GM12878 (cell line): ENCODE data around the gene INHBA. TPM values are rescaled to one million over a fixed set of nuclear protein-coding genes. Genes with fewer than 3 reads are reported as not detected.

Experiments
- ATAC-seq: fragments of 200-7000 bp; cut with Tn5 transposase; 3 replicates; pipeline ENCODE4 v1.9.1; 2020; ENCODE audit warnings: mild to moderate bottlenecking, moderate library complexity
- BruUV-seq: library from RNA; stranded (reverse); fragments of 400-500 nt; replicated peaks from 2 replicates; lab custom pipeline; 2021; lab: Mats Ljungman, UMichigan
- CTCF ChIA-PET: fragments of 300-600 bp; sonication (Branson Sonifier 250); formaldehyde crosslinking; extraction: SDS; loops from one replicate; lab custom pipeline; 2021; ENCODE audit warnings: inconsistent platforms; lab: Yijun Ruan, JAX
- POLR2A ChIA-PET: fragments of 350-600 bp; formaldehyde crosslinking; extraction: SDS; loops from one replicate; lab custom pipeline; 2021; ENCODE audit warnings: inconsistent platforms; lab: Charles Lee
- RAD21 ChIA-PET: fragments of 300-600 bp; sonication (Branson Sonifier 250); formaldehyde crosslinking; loops from one replicate; lab custom pipeline; 2023; ENCODE audit warnings: antibody characterized with exemption; ENCODE audit not compliant: unreplicated experiment; lab: Charles Lee
- SMC1A ChIA-PET: fragments of 300-600 bp; sonication (Branson Sonifier 250); formaldehyde crosslinking; loops from one replicate; lab custom pipeline; 2023; ENCODE audit not compliant: unreplicated experiment, uncharacterized antibody; lab: Charles Lee
- DNase-seq: peaks from one replicate; pipeline ENCODE4 v3.0.0-alpha.2; 2011; ENCODE audit warnings: low read depth, low spot score
- FAIRE-seq: peaks from 3 replicates; lab custom pipeline; 2011; peaks lifted over from hg19 to GRCh38; lab: Jason Lieb, UNC
- H2AFZ ChIP-seq: 2 replicates; pipeline ENCODE4 v1.6.0; 2011; ENCODE audit warnings: low read depth, low read length, control low read depth; ENCODE audit not compliant: control insufficient read depth
- H3K27ac ChIP-seq: 2 replicates; pipeline ENCODE4 v1.5.1; 2011; ENCODE audit warnings: control low read depth; ENCODE audit not compliant: control insufficient read depth, insufficient read depth
- H3K27me3 ChIP-seq, 2 experiments: replicated peaks in 1 of 2; 2 replicates each; pipeline versions ENCODE4 v1.6.0 to v1.6.1; 2011; ENCODE audit warnings: low read length in 1 of 2; ENCODE audit not compliant: control insufficient read depth in 2 of 2, insufficient read depth in 2 of 2
- H3K36me3 ChIP-seq, 2 experiments: 2 replicates each; pipeline ENCODE4 v1.5.1; 2011; ENCODE audit warnings: low read length in 1 of 2; ENCODE audit not compliant: control insufficient read depth in 2 of 2, insufficient read depth in 2 of 2
- H3K4me1 ChIP-seq: 2 replicates; pipeline ENCODE4 v1.6.1; 2011; ENCODE audit warnings: mild to moderate bottlenecking, low read length, moderate library complexity, mixed read lengths; ENCODE audit not compliant: control insufficient read depth, insufficient read depth
- H3K4me2 ChIP-seq: 2 replicates; pipeline ENCODE4 v1.6.0; 2011; ENCODE audit warnings: control low read depth; ENCODE audit not compliant: control insufficient read depth, insufficient read depth
- H3K4me3 ChIP-seq: fragments of 200-600 bp; sonication (generic); 2 replicates; pipeline ENCODE4 v1.5.1; 2016
- H3K79me2 ChIP-seq: 2 replicates; pipeline ENCODE4 v1.6.0; 2011; ENCODE audit warnings: low read length; ENCODE audit not compliant: control insufficient read depth, insufficient read depth
- H3K9ac ChIP-seq: 2 replicates; pipeline ENCODE4 v1.8.0; 2011; ENCODE audit warnings: low read length, control low read depth, mixed read lengths; ENCODE audit not compliant: control insufficient read depth, insufficient read depth
- H3K9me3 ChIP-seq: replicated peaks from 3 replicates; pipeline ENCODE4 v1.5.1; 2011; ENCODE audit warnings: mild to moderate bottlenecking, low read length; ENCODE audit not compliant: control insufficient read depth, insufficient read depth
- H4K20me1 ChIP-seq: 2 replicates; pipeline ENCODE4 v1.6.0; 2011; ENCODE audit not compliant: control insufficient read depth, insufficient read depth
- BACH1 ChIP-seq: fragments of 450-650 bp; IDR thresholded peaks from 2 replicates; pipeline ENCODE4 v1.6.1; 2017; ENCODE audit warnings: mild to moderate bottlenecking, borderline replicate concordance
- MYC ChIP-seq: IDR thresholded peaks from 2 replicates; pipeline ENCODE4 v1.6.1; 2011; ENCODE audit warnings: mild to moderate bottlenecking, low read length, moderate library complexity, inconsistent platforms; ENCODE audit not compliant: insufficient read depth, insufficient replicate concordance, insufficient read length, severe bottlenecking
- NFXL1 ChIP-seq: fragments of 450-650 bp; IDR thresholded peaks from 2 replicates; pipeline ENCODE4 v1.6.1; 2017; ENCODE audit warnings: antibody characterized with exemption, mild to moderate bottlenecking, borderline replicate concordance
- PAX5 ChIP-seq: IDR thresholded peaks from 2 replicates; pipeline ENCODE4 v1.6.1; 2011; ENCODE audit warnings: low read depth, low read length, borderline replicate concordance
- RB1 ChIP-seq: fragments of 450-650 bp; formaldehyde crosslinking; IDR thresholded peaks from 2 replicates; pipeline ENCODE4 v1.6.1; 2017; ENCODE audit warnings: mild to moderate bottlenecking, borderline replicate concordance
- WGBS: methylation state at CpG from one replicate; pipeline ENCODE4 v1.1.6; 2016; ENCODE audit warnings: low lambda C conversion rate; ENCODE audit not compliant: insufficient replicate concordance, insufficient coverage; ENCODE audit errors: missing lambda C conversion rate; 5-methylcytosine and 5-hydroxymethylcytosine counted together
- in situ Hi-C: fragments of 300-500 bp; cut with MboI; formaldehyde crosslinking; loops from 9 replicates; pipeline ENCODE4 v1.14.3; 2018; ENCODE audit warnings: mixed read lengths
- intact Hi-C: fragments of 100-400 bp; cut with micrococcal nuclease; formaldehyde crosslinking; loops from one replicate; pipeline ENCODE4 v1.14.2; 2022; ENCODE audit not compliant: unreplicated experiment
- polyA plus RNA-seq, 11 experiments: library from polyadenylated mRNA; depleted of rRNA in 4 of 11; unstranded in 6 of 11; stranded (reverse) in 5 of 11; fragments of >200 nt; fragmentation: Nextera tagmentation in 4 of 11; fragmentation: Illumina TruSeq in 1 of 11; extraction: Ambion mirVana in 4 of 11; extraction: Trizol in 1 of 11; gene quantifications; 1 replicate in 1 of 11; 2 replicates in 10 of 11; pipeline versions ENCODE4 v1.2.1 to v1.2.3, GENCODE V29; 2011 to 2016; ENCODE audit warnings: inconsistent platforms in 2 of 11, missing spikeins in 2 of 11, low read depth in 1 of 11
- total RNA-seq, 4 experiments: library from RNA; depleted of rRNA in 3 of 4; stranded (reverse); fragments of >200 nt in 3 of 4; fragmentation: Illumina TruSeq in 1 of 4; extraction: Trizol in 1 of 4; gene quantifications; 2 replicates each; pipeline versions ENCODE4 v1.2.1 to v1.2.3, GENCODE V29; 2013 to 2021
- TF ChIP-seq, protein P1 (sequence below): fragments of 450-650 bp; IDR thresholded peaks from 2 replicates; pipeline ENCODE4 v1.6.1; 2016; ENCODE audit warnings: mild to moderate bottlenecking, moderate library complexity, borderline replicate concordance
- TF ChIP-seq, protein P2 (sequence below): IDR thresholded peaks from 2 replicates; pipeline ENCODE4 v1.6.1; 2011; ENCODE audit warnings: borderline replicate concordance, low read depth, mild to moderate bottlenecking, moderate library complexity, low read length; ENCODE audit not compliant: insufficient read depth, poor library complexity, severe bottlenecking
- TF ChIP-seq, protein P3 (sequence below): IDR thresholded peaks from 2 replicates; pipeline ENCODE4 v1.6.1; 2011; ENCODE audit warnings: borderline replicate concordance, low read depth, mild to moderate bottlenecking, moderate library complexity, mixed read lengths, low read length; ENCODE audit not compliant: insufficient read depth; ENCODE audit errors: extremely low read length
- TF ChIP-seq, protein P4 (sequence below): fragments of 450-650 bp; IDR thresholded peaks from 2 replicates; pipeline ENCODE4 v1.6.1; 2018; ENCODE audit warnings: mild to moderate bottlenecking, low read depth, moderate library complexity; ENCODE audit not compliant: partially characterized antibody
- TF ChIP-seq, protein P5 (sequence below): fragments of 150-350 bp; IDR thresholded peaks from 2 replicates; pipeline ENCODE4 v1.6.1; 2016; ENCODE audit warnings: low read depth, low read length

INHBA gene
- total and polyA plus RNA-seq, 10 of the 15 experiments (the other 5 are each of a cell fraction or from before 2014, with no cell fraction given): 0.04 to 0.05 (median 0.05) TPM; not detected in 6

DNA sequence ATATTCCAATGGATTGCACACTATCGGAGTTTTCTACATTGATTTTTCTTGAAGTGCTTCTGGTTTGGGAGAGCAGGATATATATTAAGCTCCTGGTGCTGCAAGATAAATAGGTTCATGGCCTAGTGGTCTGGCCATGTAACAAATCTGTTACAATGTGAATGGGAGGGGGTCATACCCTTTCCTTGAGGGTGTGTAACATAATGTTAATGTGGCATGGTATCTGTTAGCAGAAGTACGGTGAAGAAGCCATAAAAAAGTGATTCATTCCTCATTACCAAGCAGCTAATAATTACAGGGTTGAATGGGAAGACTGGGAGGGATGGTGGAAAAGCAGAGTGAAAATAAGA is 61.2 kb downstream of the INHBA start:
- no peak for FAIRE-seq
- WGBS: 49% methylated on average over 2 of the region's 2 CpGs
- BruUV-seq: no TSS peak
- Histone ChIP-seq H3K4me3 (no peak overlapping the region), H3K9me3 (no peaks in the 10 kb centered on the region), H3K4me1 (no peaks in the 10 kb centered on the region), H3K9ac (no peak overlapping the region), H2AFZ (no peak overlapping the region), H3K27me3 (no peaks in the 10 kb centered on the region), H3K36me3 (no peaks in the 10 kb centered on the region), H3K79me2 (no peaks in the 10 kb centered on the region), H4K20me1 (no peaks in the 10 kb centered on the region), H3K27ac (no peak overlapping the region), H3K4me2 (no peak overlapping the region)
- in situ Hi-C loops (no loop called here), intact Hi-C loops (no loop called here)
- ChIA-PET SMC1A (interaction anchor here (0.6 kb wide), 1 partner anchor 17 kb away, joined by 3 read pairs; no protein-coding TSS in a partner anchor), POLR2A (interaction anchor here (0.6 kb wide), 1 partner anchor 299 kb away, joined by 3 read pairs; no protein-coding TSS in a partner anchor), RAD21 (no interaction called here), CTCF (no interaction called here)
- ATAC-seq: no peak
- DNase-seq: no peak
- TF ChIP-seq NFXL1 (no peak), BACH1 (no peak), RB1 (no peak), MYC (no peak), PAX5 (no peak)
- TF ChIP-seq, protein P1, sequence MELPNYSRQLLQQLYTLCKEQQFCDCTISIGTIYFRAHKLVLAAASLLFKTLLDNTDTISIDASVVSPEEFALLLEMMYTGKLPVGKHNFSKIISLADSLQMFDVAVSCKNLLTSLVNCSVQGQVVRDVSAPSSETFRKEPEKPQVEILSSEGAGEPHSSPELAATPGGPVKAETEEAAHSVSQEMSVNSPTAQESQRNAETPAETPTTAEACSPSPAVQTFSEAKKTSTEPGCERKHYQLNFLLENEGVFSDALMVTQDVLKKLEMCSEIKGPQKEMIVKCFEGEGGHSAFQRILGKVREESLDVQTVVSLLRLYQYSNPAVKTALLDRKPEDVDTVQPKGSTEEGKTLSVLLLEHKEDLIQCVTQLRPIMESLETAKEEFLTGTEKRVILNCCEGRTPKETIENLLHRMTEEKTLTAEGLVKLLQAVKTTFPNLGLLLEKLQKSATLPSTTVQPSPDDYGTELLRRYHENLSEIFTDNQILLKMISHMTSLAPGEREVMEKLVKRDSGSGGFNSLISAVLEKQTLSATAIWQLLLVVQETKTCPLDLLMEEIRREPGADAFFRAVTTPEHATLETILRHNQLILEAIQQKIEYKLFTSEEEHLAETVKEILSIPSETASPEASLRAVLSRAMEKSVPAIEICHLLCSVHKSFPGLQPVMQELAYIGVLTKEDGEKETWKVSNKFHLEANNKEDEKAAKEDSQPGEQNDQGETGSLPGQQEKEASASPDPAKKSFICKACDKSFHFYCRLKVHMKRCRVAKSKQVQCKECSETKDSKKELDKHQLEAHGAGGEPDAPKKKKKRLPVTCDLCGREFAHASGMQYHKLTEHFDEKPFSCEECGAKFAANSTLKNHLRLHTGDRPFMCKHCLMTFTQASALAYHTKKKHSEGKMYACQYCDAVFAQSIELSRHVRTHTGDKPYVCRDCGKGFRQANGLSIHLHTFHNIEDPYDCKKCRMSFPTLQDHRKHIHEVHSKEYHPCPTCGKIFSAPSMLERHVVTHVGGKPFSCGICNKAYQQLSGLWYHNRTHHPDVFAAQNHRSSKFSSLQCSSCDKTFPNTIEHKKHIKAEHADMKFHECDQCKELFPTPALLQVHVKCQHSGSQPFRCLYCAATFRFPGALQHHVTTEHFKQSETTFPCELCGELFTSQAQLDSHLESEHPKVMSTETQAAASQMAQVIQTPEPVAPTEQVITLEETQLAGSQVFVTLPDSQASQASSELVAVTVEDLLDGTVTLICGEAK: no peak
- TF ChIP-seq, protein P2, sequence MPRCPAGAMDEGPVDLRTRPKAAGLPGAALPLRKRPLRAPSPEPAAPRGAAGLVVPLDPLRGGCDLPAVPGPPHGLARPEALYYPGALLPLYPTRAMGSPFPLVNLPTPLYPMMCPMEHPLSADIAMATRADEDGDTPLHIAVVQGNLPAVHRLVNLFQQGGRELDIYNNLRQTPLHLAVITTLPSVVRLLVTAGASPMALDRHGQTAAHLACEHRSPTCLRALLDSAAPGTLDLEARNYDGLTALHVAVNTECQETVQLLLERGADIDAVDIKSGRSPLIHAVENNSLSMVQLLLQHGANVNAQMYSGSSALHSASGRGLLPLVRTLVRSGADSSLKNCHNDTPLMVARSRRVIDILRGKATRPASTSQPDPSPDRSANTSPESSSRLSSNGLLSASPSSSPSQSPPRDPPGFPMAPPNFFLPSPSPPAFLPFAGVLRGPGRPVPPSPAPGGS: no peak
- TF ChIP-seq, protein P3, sequence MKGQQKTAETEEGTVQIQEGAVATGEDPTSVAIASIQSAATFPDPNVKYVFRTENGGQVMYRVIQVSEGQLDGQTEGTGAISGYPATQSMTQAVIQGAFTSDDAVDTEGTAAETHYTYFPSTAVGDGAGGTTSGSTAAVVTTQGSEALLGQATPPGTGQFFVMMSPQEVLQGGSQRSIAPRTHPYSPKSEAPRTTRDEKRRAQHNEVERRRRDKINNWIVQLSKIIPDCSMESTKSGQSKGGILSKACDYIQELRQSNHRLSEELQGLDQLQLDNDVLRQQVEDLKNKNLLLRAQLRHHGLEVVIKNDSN: no peak
- TF ChIP-seq, protein P4, sequence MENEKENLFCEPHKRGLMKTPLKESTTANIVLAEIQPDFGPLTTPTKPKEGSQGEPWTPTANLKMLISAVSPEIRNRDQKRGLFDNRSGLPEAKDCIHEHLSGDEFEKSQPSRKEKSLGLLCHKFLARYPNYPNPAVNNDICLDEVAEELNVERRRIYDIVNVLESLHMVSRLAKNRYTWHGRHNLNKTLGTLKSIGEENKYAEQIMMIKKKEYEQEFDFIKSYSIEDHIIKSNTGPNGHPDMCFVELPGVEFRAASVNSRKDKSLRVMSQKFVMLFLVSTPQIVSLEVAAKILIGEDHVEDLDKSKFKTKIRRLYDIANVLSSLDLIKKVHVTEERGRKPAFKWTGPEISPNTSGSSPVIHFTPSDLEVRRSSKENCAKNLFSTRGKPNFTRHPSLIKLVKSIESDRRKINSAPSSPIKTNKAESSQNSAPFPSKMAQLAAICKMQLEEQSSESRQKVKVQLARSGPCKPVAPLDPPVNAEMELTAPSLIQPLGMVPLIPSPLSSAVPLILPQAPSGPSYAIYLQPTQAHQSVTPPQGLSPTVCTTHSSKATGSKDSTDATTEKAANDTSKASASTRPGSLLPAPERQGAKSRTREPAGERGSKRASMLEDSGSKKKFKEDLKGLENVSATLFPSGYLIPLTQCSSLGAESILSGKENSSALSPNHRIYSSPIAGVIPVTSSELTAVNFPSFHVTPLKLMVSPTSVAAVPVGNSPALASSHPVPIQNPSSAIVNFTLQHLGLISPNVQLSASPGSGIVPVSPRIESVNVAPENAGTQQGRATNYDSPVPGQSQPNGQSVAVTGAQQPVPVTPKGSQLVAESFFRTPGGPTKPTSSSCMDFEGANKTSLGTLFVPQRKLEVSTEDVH: no peak
- TF ChIP-seq, protein P5, sequence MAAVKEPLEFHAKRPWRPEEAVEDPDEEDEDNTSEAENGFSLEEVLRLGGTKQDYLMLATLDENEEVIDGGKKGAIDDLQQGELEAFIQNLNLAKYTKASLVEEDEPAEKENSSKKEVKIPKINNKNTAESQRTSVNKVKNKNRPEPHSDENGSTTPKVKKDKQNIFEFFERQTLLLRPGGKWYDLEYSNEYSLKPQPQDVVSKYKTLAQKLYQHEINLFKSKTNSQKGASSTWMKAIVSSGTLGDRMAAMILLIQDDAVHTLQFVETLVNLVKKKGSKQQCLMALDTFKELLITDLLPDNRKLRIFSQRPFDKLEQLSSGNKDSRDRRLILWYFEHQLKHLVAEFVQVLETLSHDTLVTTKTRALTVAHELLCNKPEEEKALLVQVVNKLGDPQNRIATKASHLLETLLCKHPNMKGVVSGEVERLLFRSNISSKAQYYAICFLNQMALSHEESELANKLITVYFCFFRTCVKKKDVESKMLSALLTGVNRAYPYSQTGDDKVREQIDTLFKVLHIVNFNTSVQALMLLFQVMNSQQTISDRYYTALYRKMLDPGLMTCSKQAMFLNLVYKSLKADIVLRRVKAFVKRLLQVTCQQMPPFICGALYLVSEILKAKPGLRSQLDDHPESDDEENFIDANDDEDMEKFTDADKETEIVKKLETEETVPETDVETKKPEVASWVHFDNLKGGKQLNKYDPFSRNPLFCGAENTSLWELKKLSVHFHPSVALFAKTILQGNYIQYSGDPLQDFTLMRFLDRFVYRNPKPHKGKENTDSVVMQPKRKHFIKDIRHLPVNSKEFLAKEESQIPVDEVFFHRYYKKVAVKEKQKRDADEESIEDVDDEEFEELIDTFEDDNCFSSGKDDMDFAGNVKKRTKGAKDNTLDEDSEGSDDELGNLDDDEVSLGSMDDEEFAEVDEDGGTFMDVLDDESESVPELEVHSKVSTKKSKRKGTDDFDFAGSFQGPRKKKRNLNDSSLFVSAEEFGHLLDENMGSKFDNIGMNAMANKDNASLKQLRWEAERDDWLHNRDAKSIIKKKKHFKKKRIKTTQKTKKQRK: no peak
